Measurements from ENCODE around the gene CXADR.

DNA sequence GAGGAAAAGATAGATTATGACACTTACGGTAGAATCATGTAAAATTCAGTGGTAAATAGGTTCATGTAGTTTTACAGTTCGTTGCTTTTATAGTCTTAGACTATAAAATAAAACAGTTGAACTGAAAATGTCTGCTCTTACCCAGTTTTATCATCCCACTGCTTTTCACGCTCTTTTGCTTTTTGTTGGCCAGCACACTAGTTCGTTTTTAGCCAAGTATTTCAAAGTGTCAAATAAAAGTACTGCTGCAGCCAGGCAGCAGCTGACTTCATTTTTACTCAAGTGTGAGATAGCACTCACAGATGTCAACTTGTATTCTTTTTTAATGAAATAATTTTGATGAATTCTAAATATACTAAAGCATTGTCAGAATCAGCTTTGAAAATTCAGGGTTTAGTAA, 118.4 kb downstream of the CXADR start:
- no peak for TF ChIP-seq GATA2 (IDR thresholded peaks at IDR 0.05; ENCODE audit: low read depth, low read length)
- no peak for TF ChIP-seq GATA3 (IDR thresholded peaks at IDR 0.05; ENCODE audit: low read depth, low read length)

Data from SH-SY5Y (cell line).